Chondrocyte (in vitro differentiated cells): ENCODE results near the gene PDZK1IP1. TPM values are rescaled to one million over a fixed set of nuclear protein-coding genes. Genes with fewer than 3 reads are reported as not detected.

ENCODE experiments used
- DNase-seq: peaks from one replicate; pipeline ENCODE4 v3.0.0; 2021; ENCODE audit warnings: mixed read lengths, low spot score
- H3K27ac Mint-ChIP-seq: one replicate; pipeline ENCODE4 v1.8.0; 2021; ENCODE audit warnings: mild to moderate bottlenecking, moderate library complexity, mixed read lengths; ENCODE audit not compliant: unreplicated experiment
- H3K27me3 Mint-ChIP-seq: 2 replicates; pipeline ENCODE4 v1.8.0; 2021; ENCODE audit warnings: low read depth, mixed read lengths
- H3K36me3 Mint-ChIP-seq: 2 replicates; pipeline ENCODE4 v1.8.0; 2021; ENCODE audit warnings: low read depth, mixed read lengths
- H3K4me1 Mint-ChIP-seq: 2 replicates; pipeline ENCODE4 v1.8.0; 2021; ENCODE audit warnings: low read depth, mild to moderate bottlenecking, mixed read lengths
- H3K4me3 Mint-ChIP-seq: one replicate; pipeline ENCODE4 v1.8.0; 2021; ENCODE audit warnings: mild to moderate bottlenecking, moderate library complexity, mixed read lengths; ENCODE audit not compliant: unreplicated experiment
- H3K9me3 Mint-ChIP-seq: 2 replicates; pipeline ENCODE4 v1.8.0; 2021; ENCODE audit warnings: low read depth, mixed read lengths
- CTCF ChIP-seq: fragments of 200-600 bp; sonication (generic); IDR thresholded peaks from 2 replicates; pipeline ENCODE4 v1.5.0; 2021; ENCODE audit warnings: antibody characterized with exemption, mild to moderate bottlenecking, moderate library complexity
- total RNA-seq: library from RNA; stranded (reverse); gene quantifications from 3 replicates; pipeline ENCODE4 v1.2.1, GENCODE V29; 2021

PDZK1IP1 gene
- total RNA-seq, 1 donor from 2014 or later, result not detected

GRCh38 chr1:47192458-47193384, 2.9 kb upstream of the PDZK1IP1 start:
- no peaks in the 10 kb centered on the region for H3K36me3 Mint-ChIP-seq
- H3K4me1 Mint-ChIP-seq, result peaks cover 27% of the 10 kb centered on the region
- peak; percentile 93 for TF ChIP-seq CTCF
- H3K27ac Mint-ChIP-seq, result peak overlapping the region; percentile 10
- no peaks in the 10 kb centered on the region for H3K9me3 Mint-ChIP-seq
- peaks cover 5% of the 10 kb centered on the region for H3K27me3 Mint-ChIP-seq
- H3K4me3 Mint-ChIP-seq, result no peak overlapping the region
- DNase-seq, result no peak

- DNase-seq, result no peak
- no peaks in the 10 kb centered on the region for H3K36me3 Mint-ChIP-seq
- peaks cover 4% of the 10 kb centered on the region for H3K27me3 Mint-ChIP-seq
- H3K4me3 Mint-ChIP-seq, result no peak overlapping the region
- H3K27ac Mint-ChIP-seq, result peak overlapping the region; percentile 45
- H3K4me1 Mint-ChIP-seq, result peaks cover 27% of the 10 kb centered on the region
- H3K9me3 Mint-ChIP-seq, result no peaks in the 10 kb centered on the region
- TF ChIP-seq CTCF, result no peak
Measured at GRCh38 chr1:47191940-47192457, 2.2 kb upstream of the PDZK1IP1 start.

- no peaks in the 10 kb centered on the region for H3K9me3 Mint-ChIP-seq
- H3K4me3 Mint-ChIP-seq, result no peak overlapping the region
- TF ChIP-seq CTCF, result no peak
- no peak overlapping the region for H3K27ac Mint-ChIP-seq
- peaks cover 4% of the 10 kb centered on the region for H3K27me3 Mint-ChIP-seq
- H3K36me3 Mint-ChIP-seq, result no peaks in the 10 kb centered on the region
- DNase-seq, result no peak
- H3K4me1 Mint-ChIP-seq, result peaks cover 27% of the 10 kb centered on the region
Measured at GRCh38 chr1:47190857-47191256, 1.0 kb upstream of the PDZK1IP1 start.

GRCh38 chr1:47190509-47190855, 646 bp upstream of the PDZK1IP1 start:
- H3K36me3 Mint-ChIP-seq, result no peaks in the 10 kb centered on the region
- H3K4me1 Mint-ChIP-seq, result peaks cover 27% of the 10 kb centered on the region
- no peak overlapping the region for H3K4me3 Mint-ChIP-seq
- H3K27me3 Mint-ChIP-seq, result peaks cover 6% of the 10 kb centered on the region
- no peaks in the 10 kb centered on the region for H3K9me3 Mint-ChIP-seq
- DNase-seq, result no peak
- peak overlapping the region; percentile 63 for H3K27ac Mint-ChIP-seq
- TF ChIP-seq CTCF, result no peak

- Mint-ChIP-seq H3K27ac (no peak overlapping the region), H3K4me3 (no peak overlapping the region), H3K9me3 (no peaks in the 10 kb centered on the region), H3K4me1 (peaks cover 27% of the 10 kb centered on the region), H3K36me3 (no peaks in the 10 kb centered on the region), H3K27me3 (peaks cover 10% of the 10 kb centered on the region)
- TF ChIP-seq CTCF, result no peak
- no peak for DNase-seq
Measured at GRCh38 chr1:47188791-47189785, 748 bp downstream of the PDZK1IP1 start.
